Medulla oblongata (tissue), 1 donor: Measurements from ENCODE around the gene JSRP1.

Experiments
- DNase-seq: peaks from one replicate; pipeline ENCODE4 v3.0.0-alpha.2; 2015; ENCODE audit errors: extremely low spot score

Gene JSRP1

GRCh38 chr19:2266183-2266993 is 10.2 kb upstream of the JSRP1 start:
- DNase-seq: peak; percentile 90

- DNase-seq: no peak
Measured at GRCh38 chr19:2261438-2262172, 5.4 kb upstream of the JSRP1 start.

- DNase-seq: no peak
Measured at GRCh38 chr19:2260341-2260805, 4.2 kb upstream of the JSRP1 start.

GRCh38 chr19:2259336-2259735 is 3.1 kb upstream of the JSRP1 start:
- no peak for DNase-seq

- DNase-seq: no peak
Measured at GRCh38 chr19:2255112-2255845, 938 bp downstream of the JSRP1 start.

GRCh38 chr19:2254064-2254872 is 1.9 kb downstream of the JSRP1 start:
- DNase-seq: no peak

GRCh38 chr19:2253106-2254063 is 2.8 kb downstream of the JSRP1 start:
- no peak for DNase-seq

- no peak for DNase-seq
Measured at GRCh38 chr19:2252797-2253105, 3.5 kb downstream of the JSRP1 start.

- no peak for DNase-seq
Measured at GRCh38 chr19:2252055-2252796, 4.0 kb downstream of the JSRP1 start.

- no peak for DNase-seq
Measured at GRCh38 chr19:2251106-2252054, 4.8 kb downstream of the JSRP1 start.

GRCh38 chr19:2250766-2251105 is 5.5 kb downstream of the JSRP1 start:
- no peak for DNase-seq

GRCh38 chr19:2249880-2250765 is 6.1 kb downstream of the JSRP1 start:
- DNase-seq: no peak

- no peak for DNase-seq
Measured at GRCh38 chr19:2249010-2249866, 7.0 kb downstream of the JSRP1 start, which contains the start of gene AMH. TSS of gene AMH (plus strand) at chr19:2249323. CDS start at chr19:2249333, 10 bp downstream.

GRCh38 chr19:2248136-2249009 is 7.8 kb downstream of the JSRP1 start:
- no peak for DNase-seq

GRCh38 chr19:2247433-2248101 is 8.7 kb downstream of the JSRP1 start:
- no peak for DNase-seq
